GM23338 (cell line): ENCODE results near the gene ZC3H14.

ENCODE experiments used
- CTCF ChIP-seq, 2 experiments: fragments of 200-600 bp in 1 of 2; sonication (generic) in 1 of 2; conservative IDR thresholded peaks; 2 replicates each; pipeline versions ENCODE4 v1.5.1 to v1.6.1; 2016 to 2017; ENCODE audit warnings: antibody characterized with exemption in 2 of 2, low read depth in 2 of 2, mild to moderate bottlenecking in 2 of 2, moderate library complexity in 1 of 2
- ETS1 ChIP-seq: IDR thresholded peaks from 2 replicates; pipeline ENCODE4 v1.6.1; 2016; ENCODE audit warnings: antibody characterized with exemption
- EZH2 ChIP-seq: fragments of 200-600 bp; sonication (generic); IDR thresholded peaks from one replicate; pipeline ENCODE4 v1.8.0; 2017; ENCODE audit warnings: antibody characterized with exemption, mild to moderate bottlenecking, low read depth; ENCODE audit not compliant: unreplicated experiment
- EZH2phosphoT487 ChIP-seq: fragments of 200-600 bp; sonication (generic); IDR thresholded peaks from one replicate; pipeline ENCODE4 v1.8.1; 2018; ENCODE audit warnings: antibody characterized with exemption; ENCODE audit not compliant: unreplicated experiment
- JUNB ChIP-seq: IDR thresholded peaks from one replicate; pipeline ENCODE4 v1.6.1; 2016; ENCODE audit warnings: antibody characterized with exemption; ENCODE audit not compliant: unreplicated experiment
- POLR2AphosphoS5 ChIP-seq: IDR thresholded peaks from 2 replicates; pipeline ENCODE4 v1.6.1; 2016; ENCODE audit warnings: antibody characterized with exemption, low read depth
- REST ChIP-seq: IDR thresholded peaks from one replicate; pipeline ENCODE4 v1.6.1; 2018; ENCODE audit warnings: antibody characterized with exemption; ENCODE audit not compliant: unreplicated experiment
- ZNF114 ChIP-seq: fragments of 250-450 bp; sonication (Bioruptor Pico); IDR thresholded peaks from 2 replicates; pipeline ENCODE4 v1.5.0; 2020; ENCODE audit warnings: mild to moderate bottlenecking, moderate library complexity
- ZNF331 ChIP-seq: fragments of 250-450 bp; sonication (Bioruptor Pico); IDR thresholded peaks from 2 replicates; pipeline ENCODE4 v1.5.0; 2020; ENCODE audit warnings: low read depth, mild to moderate bottlenecking, moderate library complexity

DNA sequence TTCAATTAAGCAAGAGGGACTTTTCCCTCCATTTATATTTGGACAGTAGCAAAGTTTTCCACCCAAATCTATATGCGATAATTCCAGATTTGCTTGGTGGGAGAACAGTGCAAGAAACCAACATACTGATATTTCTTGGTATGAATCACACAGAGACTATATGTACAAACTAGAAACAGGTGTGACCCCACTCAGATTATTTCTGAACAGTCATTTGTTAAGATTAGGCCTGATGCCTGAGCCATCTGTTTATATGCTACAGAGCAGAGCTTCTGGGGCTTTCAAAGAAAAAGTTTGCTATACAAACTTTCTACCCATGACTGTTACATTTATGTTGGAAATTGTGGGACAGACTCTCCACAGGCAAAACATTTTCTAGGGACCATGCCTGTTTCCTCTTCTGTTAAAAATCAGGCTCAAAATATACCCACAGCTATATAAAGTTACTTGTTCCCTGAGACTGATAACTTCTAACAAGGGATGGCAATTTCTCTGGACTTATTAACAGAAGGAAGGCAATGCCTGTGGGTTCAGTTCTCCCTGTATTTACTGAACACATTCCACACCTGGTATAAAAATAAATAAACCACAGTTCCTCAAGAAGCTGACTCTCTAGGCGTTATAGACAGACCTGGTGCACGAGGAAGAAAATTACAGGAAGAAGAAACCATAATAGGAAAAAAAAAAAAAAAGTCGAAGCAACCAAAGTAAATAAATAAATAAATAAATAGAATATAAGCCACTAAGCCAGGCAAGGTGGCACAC, 16.0 kb upstream of the ZC3H14 start:
- TF ChIP-seq CTCF (conservative IDR thresholded peaks at IDR 0.05; ENCODE audit: low read depth in 2 of 2) (no peak), JUNB (no peak), POLR2AphosphoS5 (no peak), REST (no peak), ZNF114 (CRISPR knock-in tag) (no peak), EZH2 (no peak), ZNF331 (no peak), ETS1 (no peak), EZH2phosphoT487 (no peak)
